DND-41 (cell line): ENCODE data around the gene NPY.

Experiments
- CTCF ChIP-seq: IDR thresholded peaks from 2 replicates; pipeline ENCODE4 v1.5.1; 2012; ENCODE audit warnings: borderline replicate concordance, low read length, moderate library complexity, mild to moderate bottlenecking; ENCODE audit not compliant: poor library complexity, severe bottlenecking; ENCODE audit errors: extremely low read depth
- EZH2 ChIP-seq: IDR thresholded peaks from 3 replicates; pipeline ENCODE4 v1.6.1; 2012; ENCODE audit warnings: borderline replicate concordance, low read depth, mild to moderate bottlenecking, moderate library complexity, low read length, inconsistent platforms; ENCODE audit not compliant: severe bottlenecking

- TF ChIP-seq CTCF (no peak), EZH2 (no peak)
Observed at GRCh38 chr7:24291271-24291670, 7.3 kb downstream of the NPY start.
